ENCODE results near the gene JOSD2. TPM values are rescaled to one million over a fixed set of nuclear protein-coding genes. Genes with fewer than 3 reads are reported as not detected.
"Not testable (repeated sequence)": the region's sequence is repeated elsewhere in the genome, so short reads cannot be mapped to it uniquely, and the experiment has no call there.

Gene JOSD2
- polyA plus RNA-seq, 2 donors: 39.4 to 54.5 TPM

GRCh38 chr19:50478901-50479715 lies 31.9 kb downstream of the JOSD2 start:
- Histone ChIP-seq H3K4me1 (ENCODE audit: control insufficient read depth in 2 of 2, insufficient read depth in 2 of 2, low read length in 1 of 2) (peaks cover 3 to 11% of the 10 kb centered on the region in 2 donors), H3K36me3 (ENCODE audit: control insufficient read depth in 2 of 2, insufficient read depth in 2 of 2, low read length in 1 of 2) (peaks cover 0 to 39% of the 10 kb centered on the region in 2 donors), H3K9me3 (ENCODE audit: control insufficient read depth in 2 of 2, insufficient read depth in 1 of 2, low read depth in 1 of 2, low read length in 1 of 2) (peaks cover 0 to 3% of the 10 kb centered on the region in 2 donors), H3K27me3 (ENCODE audit: control insufficient read depth in 1 of 2, insufficient read depth in 2 of 2, low read length in 2 of 2) (no peaks in the 10 kb centered on the region), H3K4me3 (ENCODE audit: low read depth in 1 of 2, low read length in 2 of 2) (no peak overlapping the region), H3K27ac (ENCODE audit: low read depth in 2 of 2, low read length in 1 of 2) (no peak overlapping the region)
- 80 to 85% methylated on average over 19 of the region's 19 CpGs for WGBS, 2 donors

DNA sequence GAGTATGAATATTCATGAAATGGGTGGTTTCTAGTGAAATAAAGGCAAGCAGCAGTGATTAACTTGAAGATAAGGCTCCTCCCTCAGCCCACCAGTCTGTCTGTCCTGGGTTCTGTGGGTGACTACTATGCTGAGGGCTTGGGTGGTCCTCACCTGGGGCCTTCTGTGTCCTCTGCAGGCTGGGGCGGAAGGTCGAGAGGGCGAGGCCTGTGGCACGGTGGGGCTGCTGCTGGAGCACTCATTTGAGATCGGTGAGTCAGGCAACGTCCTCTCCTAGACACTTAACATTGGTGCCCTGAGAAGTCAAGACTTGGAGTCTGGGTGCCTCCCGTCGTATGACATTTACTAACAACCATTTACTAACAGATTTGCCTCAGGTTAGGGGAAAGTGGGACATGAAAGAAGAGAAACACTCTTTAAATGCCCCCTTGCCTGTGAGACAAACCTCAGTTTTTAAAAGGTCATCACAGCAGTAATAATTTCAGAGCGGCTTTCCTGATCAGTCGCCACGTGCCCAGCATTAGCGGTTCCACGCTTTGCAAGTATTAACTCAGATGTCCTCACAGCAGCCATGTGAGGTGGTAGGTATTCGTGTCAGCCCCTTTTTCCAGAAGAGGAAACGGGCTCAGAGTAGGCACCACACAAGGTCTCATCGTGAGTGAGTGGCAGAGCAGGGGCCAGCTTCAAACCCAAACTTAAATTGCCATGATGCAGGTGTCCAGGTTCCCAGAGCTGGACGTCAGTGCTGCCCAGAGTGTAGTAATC lies 33.1 kb downstream of the JOSD2 start:
- Histone ChIP-seq H3K9me3 (ENCODE audit: control insufficient read depth in 2 of 2, insufficient read depth in 1 of 2, low read depth in 1 of 2, low read length in 1 of 2) (peaks cover 0 to 3% of the 10 kb centered on the region in 2 donors), H3K27ac (ENCODE audit: low read depth in 2 of 2, low read length in 1 of 2) (no peak overlapping the region), H3K27me3 (ENCODE audit: control insufficient read depth in 1 of 2, insufficient read depth in 2 of 2, low read length in 2 of 2) (no peaks in the 10 kb centered on the region), H3K4me1 (ENCODE audit: control insufficient read depth in 2 of 2, insufficient read depth in 2 of 2, low read length in 1 of 2) (peaks cover 3 to 11% of the 10 kb centered on the region in 2 donors), H3K4me3 (ENCODE audit: low read depth in 1 of 2, low read length in 2 of 2) (no peak overlapping the region), H3K36me3 (ENCODE audit: control insufficient read depth in 2 of 2, insufficient read depth in 2 of 2, low read length in 1 of 2) (peaks cover 0 to 34% of the 10 kb centered on the region in 2 donors)
- WGBS, 2 donors: 93 to 96% methylated on average over 17 of the region's 17 CpGs

DNA sequence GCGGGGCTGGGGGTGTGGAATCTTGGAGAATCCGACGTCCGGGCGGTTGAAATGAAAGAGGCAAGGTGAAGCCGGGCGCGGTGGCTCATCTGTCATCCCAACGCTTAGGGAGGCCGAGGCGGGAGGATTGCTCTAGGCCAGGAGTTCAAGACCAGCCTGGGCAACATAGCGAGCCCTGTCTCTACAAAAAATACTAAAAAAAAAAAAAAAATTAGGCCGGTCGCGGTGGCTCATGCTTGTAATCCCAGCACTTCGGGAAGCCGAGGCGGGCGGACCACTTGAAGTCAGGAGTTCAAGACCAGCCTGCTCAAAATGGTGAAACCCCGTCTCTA lies 34.1 kb downstream of the JOSD2 start:
- peak overlapping the region; percentile 64 to 92 for H3K27ac ChIP-seq (ENCODE audit: low read depth in 2 of 2, low read length in 1 of 2)
- WGBS, 2 donors: 11 to 17% methylated on average over 20 of the region's 20 CpGs
- peaks cover 0 to 28% of the 10 kb centered on the region in 2 donors for H3K36me3 ChIP-seq (ENCODE audit: control insufficient read depth in 2 of 2, insufficient read depth in 2 of 2, low read length in 1 of 2)
- H3K4me1 ChIP-seq (ENCODE audit: control insufficient read depth in 2 of 2, insufficient read depth in 2 of 2, low read length in 1 of 2): peaks cover 3 to 11% of the 10 kb centered on the region in 2 donors
- H3K27me3 ChIP-seq (ENCODE audit: control insufficient read depth in 1 of 2, insufficient read depth in 2 of 2, low read length in 2 of 2): no peaks in the 10 kb centered on the region
- H3K9me3 ChIP-seq (ENCODE audit: control insufficient read depth in 2 of 2, insufficient read depth in 1 of 2, low read depth in 1 of 2, low read length in 1 of 2): peaks cover 0 to 3% of the 10 kb centered on the region in 2 donors
- H3K4me3 ChIP-seq (ENCODE audit: low read depth in 1 of 2, low read length in 2 of 2): peak overlapping the region; percentile 86 to 88

DNA sequence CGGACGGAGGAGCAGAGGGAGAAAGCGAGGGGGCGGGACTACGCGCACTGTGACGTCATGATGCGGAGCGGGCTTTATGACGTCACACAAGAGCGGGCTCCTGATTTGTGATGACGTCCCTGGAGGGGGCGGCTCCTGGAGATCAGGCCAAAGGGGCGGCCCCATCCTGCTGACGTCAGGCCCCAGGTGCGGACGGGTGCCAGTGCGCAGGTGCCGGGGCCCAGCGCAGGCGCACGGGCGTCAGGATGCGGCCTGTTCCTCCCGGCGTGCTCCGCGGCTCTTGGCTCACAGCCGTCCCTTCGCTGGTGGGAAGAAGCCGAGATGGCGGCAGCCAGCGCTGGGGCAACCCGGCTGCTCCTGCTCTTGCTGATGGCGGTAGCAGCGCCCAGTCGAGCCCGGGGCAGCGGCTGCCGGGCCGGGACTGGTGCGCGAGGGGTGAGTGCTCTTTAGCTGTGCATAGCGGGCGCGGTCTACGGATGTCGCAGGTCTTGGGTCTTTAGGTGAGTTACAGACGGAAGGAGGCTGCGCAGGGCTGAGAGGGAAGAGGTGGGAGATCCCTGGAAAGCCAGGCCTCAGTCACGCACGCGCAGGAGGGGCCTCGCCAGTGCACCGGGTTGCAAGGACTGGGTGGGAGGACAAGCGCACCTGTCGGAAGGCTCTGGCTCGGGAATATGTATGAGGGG lies 34.6 kb downstream of the JOSD2 start, which contains the start of the genes EMC10 and GARIN5A:
Gene EMC10 (plus strand): TSS at position 284 of the 683 bp plus-strand sequence. CDS start 38 bp downstream, at position 322.
Gene GARIN5A (minus strand): TSS at position 625 of the 683 bp plus-strand sequence. CDS start 460 bp downstream, at position 165.
- WGBS, 2 donors: 1 to 3% methylated on average over 54 to 58 of the region's 58 CpGs
- H3K4me1 ChIP-seq (ENCODE audit: control insufficient read depth in 2 of 2, insufficient read depth in 2 of 2, low read length in 1 of 2): peaks cover 3 to 11% of the 10 kb centered on the region in 2 donors

GRCh38 chr19:50475736-50476223 lies 35.2 kb downstream of the JOSD2 start:
- peaks cover 0 to 19% of the 10 kb centered on the region in 2 donors for H3K36me3 ChIP-seq (ENCODE audit: control insufficient read depth in 2 of 2, insufficient read depth in 2 of 2, low read length in 1 of 2)
- H3K4me3 ChIP-seq (ENCODE audit: low read depth in 1 of 2, low read length in 2 of 2): peak overlapping the region in 1 of 2 donors; percentile 88
- peaks cover 0 to 3% of the 10 kb centered on the region in 2 donors for H3K9me3 ChIP-seq (ENCODE audit: control insufficient read depth in 2 of 2, insufficient read depth in 1 of 2, low read depth in 1 of 2, low read length in 1 of 2)
- H3K4me1 ChIP-seq (ENCODE audit: control insufficient read depth in 2 of 2, insufficient read depth in 2 of 2, low read length in 1 of 2): peaks cover 3 to 11% of the 10 kb centered on the region in 2 donors
- no peaks in the 10 kb centered on the region for H3K27me3 ChIP-seq (ENCODE audit: control insufficient read depth in 1 of 2, insufficient read depth in 2 of 2, low read length in 2 of 2)
- H3K27ac ChIP-seq (ENCODE audit: low read depth in 2 of 2, low read length in 1 of 2): peak overlapping the region in 1 of 2 donors; percentile 92
- whole genome bisulfite sequencing, 2 donors: 72 to 76% methylated on average over 29 of the region's 29 CpGs

More for the DNA sequence above, 34.6 kb downstream of the JOSD2 start, which contains the start of the genes EMC10 and GARIN5A:
- peaks cover 0 to 23% of the 10 kb centered on the region in 2 donors for H3K36me3 ChIP-seq (ENCODE audit: control insufficient read depth in 2 of 2, insufficient read depth in 2 of 2, low read length in 1 of 2)
- peak within 1 kb of the TSS; percentile 64 to 92 for H3K27ac ChIP-seq (ENCODE audit: low read depth in 2 of 2, low read length in 1 of 2)
- H3K9me3 ChIP-seq (ENCODE audit: control insufficient read depth in 2 of 2, insufficient read depth in 1 of 2, low read depth in 1 of 2, low read length in 1 of 2): peaks cover 0 to 3% of the 10 kb centered on the region in 2 donors
- H3K27me3 ChIP-seq (ENCODE audit: control insufficient read depth in 1 of 2, insufficient read depth in 2 of 2, low read length in 2 of 2): no peaks in the 10 kb centered on the region
- peak within 1 kb of the TSS; percentile 86 to 88 for H3K4me3 ChIP-seq (ENCODE audit: low read depth in 1 of 2, low read length in 2 of 2)

GRCh38 chr19:50475101-50475568 lies 35.9 kb downstream of the JOSD2 start:
- Histone ChIP-seq H3K4me3 (ENCODE audit: low read depth in 1 of 2, low read length in 2 of 2) (no peak overlapping the region), H3K27me3 (ENCODE audit: control insufficient read depth in 1 of 2, insufficient read depth in 2 of 2, low read length in 2 of 2) (no peaks in the 10 kb centered on the region), H3K9me3 (ENCODE audit: control insufficient read depth in 2 of 2, insufficient read depth in 1 of 2, low read depth in 1 of 2, low read length in 1 of 2) (peaks cover 0 to 3% of the 10 kb centered on the region in 2 donors), H3K36me3 (ENCODE audit: control insufficient read depth in 2 of 2, insufficient read depth in 2 of 2, low read length in 1 of 2) (peaks cover 0 to 13% of the 10 kb centered on the region in 2 donors), H3K4me1 (ENCODE audit: control insufficient read depth in 2 of 2, insufficient read depth in 2 of 2, low read length in 1 of 2) (peaks cover 3 to 11% of the 10 kb centered on the region in 2 donors), H3K27ac (ENCODE audit: low read depth in 2 of 2, low read length in 1 of 2) (no peak overlapping the region)
- 80 to 82% methylated on average over 12 of the region's 12 CpGs for WGBS, 2 donors

GRCh38 chr19:50473336-50473735 lies 37.7 kb downstream of the JOSD2 start:
- H3K27me3 ChIP-seq (ENCODE audit: control insufficient read depth in 1 of 2, insufficient read depth in 2 of 2, low read length in 2 of 2); H3K36me3 ChIP-seq (ENCODE audit: control insufficient read depth in 2 of 2, insufficient read depth in 2 of 2, low read length in 1 of 2); H3K27ac ChIP-seq (ENCODE audit: low read depth in 2 of 2, low read length in 1 of 2); H3K9me3 ChIP-seq (ENCODE audit: control insufficient read depth in 2 of 2, insufficient read depth in 1 of 2, low read depth in 1 of 2, low read length in 1 of 2); H3K4me3 ChIP-seq (ENCODE audit: low read depth in 1 of 2, low read length in 2 of 2): not testable (repeated sequence)
- 53 to 54% methylated on average over 3 of the region's 3 CpGs for WGBS, 2 donors
- peaks cover 3 to 11% of the 10 kb centered on the region in 2 donors for H3K4me1 ChIP-seq (ENCODE audit: control insufficient read depth in 2 of 2, insufficient read depth in 2 of 2, low read length in 1 of 2)

- Histone ChIP-seq H3K4me1 (ENCODE audit: control insufficient read depth in 2 of 2, insufficient read depth in 2 of 2, low read length in 1 of 2) (peaks cover 0 to 2% of the 10 kb centered on the region in 2 donors), H3K27me3 (ENCODE audit: control insufficient read depth in 1 of 2, insufficient read depth in 2 of 2, low read length in 2 of 2) (no peaks in the 10 kb centered on the region), H3K36me3 (ENCODE audit: control insufficient read depth in 2 of 2, insufficient read depth in 2 of 2, low read length in 1 of 2) (no peaks in the 10 kb centered on the region), H3K9me3 (ENCODE audit: control insufficient read depth in 2 of 2, insufficient read depth in 1 of 2, low read depth in 1 of 2, low read length in 1 of 2) (no peaks in the 10 kb centered on the region), H3K4me3 (ENCODE audit: low read depth in 1 of 2, low read length in 2 of 2) (no peak overlapping the region), H3K27ac (ENCODE audit: low read depth in 2 of 2, low read length in 1 of 2) (no peak overlapping the region)
- 86 to 91% methylated on average over 6 of the region's 6 CpGs for WGBS, 2 donors
These were observed 42.2 kb downstream of the JOSD2 start for GRCh38 chr19:50468818-50469217.

DNA sequence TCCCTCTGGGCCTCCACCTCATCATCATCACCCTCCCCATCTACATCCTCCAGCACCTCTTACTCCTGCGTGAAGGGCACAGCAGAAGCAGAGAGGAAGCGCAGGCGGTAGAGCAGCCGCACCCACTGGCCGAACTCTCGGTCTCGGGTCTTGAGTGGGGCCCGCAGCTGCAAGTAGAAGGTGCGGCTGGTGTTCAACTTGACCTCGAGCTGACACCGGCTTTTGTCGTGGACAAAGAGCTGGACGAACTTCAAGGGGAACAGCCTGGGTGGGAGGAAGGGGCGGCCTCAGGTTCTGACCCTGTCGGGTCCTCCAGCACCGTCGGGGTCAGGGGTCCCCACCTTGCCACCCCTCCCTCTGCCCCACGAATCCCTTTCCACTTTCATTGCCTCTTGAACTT lies 43.4 kb downstream of the JOSD2 start:
- H3K27me3 ChIP-seq (ENCODE audit: control insufficient read depth in 1 of 2, insufficient read depth in 2 of 2, low read length in 2 of 2): no peaks in the 10 kb centered on the region
- peaks cover 0 to 2% of the 10 kb centered on the region in 2 donors for H3K4me1 ChIP-seq (ENCODE audit: control insufficient read depth in 2 of 2, insufficient read depth in 2 of 2, low read length in 1 of 2)
- no peaks in the 10 kb centered on the region for H3K9me3 ChIP-seq (ENCODE audit: control insufficient read depth in 2 of 2, insufficient read depth in 1 of 2, low read depth in 1 of 2, low read length in 1 of 2)
- no peaks in the 10 kb centered on the region for H3K36me3 ChIP-seq (ENCODE audit: control insufficient read depth in 2 of 2, insufficient read depth in 2 of 2, low read length in 1 of 2)
- WGBS, 2 donors: 74 to 80% methylated on average over 18 of the region's 18 CpGs
- H3K27ac ChIP-seq (ENCODE audit: low read depth in 2 of 2, low read length in 1 of 2): no peak overlapping the region
- H3K4me3 ChIP-seq (ENCODE audit: low read depth in 1 of 2, low read length in 2 of 2): no peak overlapping the region
